GM12801 (cell line): Measurements from ENCODE around the gene SLC25A41.

ENCODE experiments used
- TF ChIP-seq, protein P1 (sequence below): IDR thresholded peaks from one replicate; pipeline ENCODE4 v1.5.1; 2011; ENCODE audit warnings: control low read depth; ENCODE audit not compliant: insufficient read length; ENCODE audit errors: extremely low read depth

SLC25A41 gene

DNA sequence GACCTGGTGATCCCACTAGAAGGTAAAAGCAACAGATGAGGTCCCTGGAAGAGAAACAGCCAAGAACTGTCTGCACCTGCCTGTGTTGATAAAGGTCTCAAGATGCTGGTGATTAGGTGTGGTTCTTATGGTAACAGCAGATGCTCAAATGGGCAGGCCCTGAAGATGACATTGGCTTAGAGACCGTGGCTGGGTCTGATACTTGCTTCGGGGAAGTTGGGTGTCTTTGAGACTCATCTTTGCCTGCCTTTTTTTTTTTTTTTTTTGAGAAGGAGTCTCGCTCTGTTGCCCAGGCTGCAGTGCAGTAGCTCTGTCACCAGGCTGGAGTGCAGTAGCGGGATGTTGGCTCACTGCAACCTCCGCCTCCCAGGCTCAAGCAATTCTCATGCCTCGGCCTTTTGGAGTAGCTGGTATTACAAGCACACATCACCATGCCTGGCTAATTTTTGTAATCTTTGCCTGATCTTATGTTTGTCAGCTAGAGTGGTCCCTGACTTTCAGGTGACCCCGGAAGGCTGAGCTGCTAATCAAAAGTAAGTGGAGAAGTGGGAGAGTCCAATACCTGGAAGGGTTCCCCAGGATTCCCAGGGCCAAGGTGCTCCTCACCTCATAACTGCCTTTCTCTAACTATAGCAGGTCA, 18.1 kb upstream of the SLC25A41 start:
- TF ChIP-seq, protein P1, sequence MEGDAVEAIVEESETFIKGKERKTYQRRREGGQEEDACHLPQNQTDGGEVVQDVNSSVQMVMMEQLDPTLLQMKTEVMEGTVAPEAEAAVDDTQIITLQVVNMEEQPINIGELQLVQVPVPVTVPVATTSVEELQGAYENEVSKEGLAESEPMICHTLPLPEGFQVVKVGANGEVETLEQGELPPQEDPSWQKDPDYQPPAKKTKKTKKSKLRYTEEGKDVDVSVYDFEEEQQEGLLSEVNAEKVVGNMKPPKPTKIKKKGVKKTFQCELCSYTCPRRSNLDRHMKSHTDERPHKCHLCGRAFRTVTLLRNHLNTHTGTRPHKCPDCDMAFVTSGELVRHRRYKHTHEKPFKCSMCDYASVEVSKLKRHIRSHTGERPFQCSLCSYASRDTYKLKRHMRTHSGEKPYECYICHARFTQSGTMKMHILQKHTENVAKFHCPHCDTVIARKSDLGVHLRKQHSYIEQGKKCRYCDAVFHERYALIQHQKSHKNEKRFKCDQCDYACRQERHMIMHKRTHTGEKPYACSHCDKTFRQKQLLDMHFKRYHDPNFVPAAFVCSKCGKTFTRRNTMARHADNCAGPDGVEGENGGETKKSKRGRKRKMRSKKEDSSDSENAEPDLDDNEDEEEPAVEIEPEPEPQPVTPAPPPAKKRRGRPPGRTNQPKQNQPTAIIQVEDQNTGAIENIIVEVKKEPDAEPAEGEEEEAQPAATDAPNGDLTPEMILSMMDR: no peak

DNA sequence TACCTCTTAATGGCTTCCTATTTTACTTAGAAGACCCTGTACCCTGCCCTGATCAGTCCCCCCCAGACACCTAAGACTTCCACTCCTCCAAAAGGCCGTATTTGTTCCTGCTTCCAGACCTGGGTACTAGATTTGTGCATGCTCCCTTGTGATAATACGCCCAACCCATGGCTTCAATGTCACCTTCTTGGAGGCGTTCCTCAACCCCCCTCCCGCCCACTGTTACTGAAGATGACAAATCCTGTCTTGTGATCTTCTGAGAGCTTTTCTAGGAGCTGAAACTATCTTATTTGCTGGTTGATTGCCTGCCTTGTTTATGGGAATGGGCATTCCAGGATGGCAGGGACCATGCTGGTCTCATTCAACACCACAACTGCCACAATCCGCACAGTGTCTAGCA, 16.6 kb upstream of the SLC25A41 start:
- TF ChIP-seq, protein P1: no peak

DNA sequence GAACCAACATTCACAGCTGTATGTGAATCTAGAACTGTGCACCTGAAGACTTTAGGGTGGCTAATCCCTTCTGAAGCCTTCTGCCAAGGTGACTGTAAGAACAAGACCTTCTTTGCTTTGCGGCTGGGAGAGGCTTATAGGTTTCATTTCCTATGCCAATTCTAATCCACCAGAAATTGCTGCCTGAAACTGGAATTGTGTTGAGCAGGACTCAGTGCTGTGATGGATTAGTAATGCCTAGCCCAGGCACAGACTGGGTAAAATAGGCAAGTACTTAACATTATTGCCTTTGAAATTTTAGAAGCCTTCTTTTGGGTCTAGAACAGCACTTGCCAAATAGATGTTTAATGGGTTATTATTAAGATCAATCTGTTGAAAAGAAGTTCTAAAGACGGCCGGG, 14.5 kb upstream of the SLC25A41 start:
- TF ChIP-seq, protein P1: no peak

DNA sequence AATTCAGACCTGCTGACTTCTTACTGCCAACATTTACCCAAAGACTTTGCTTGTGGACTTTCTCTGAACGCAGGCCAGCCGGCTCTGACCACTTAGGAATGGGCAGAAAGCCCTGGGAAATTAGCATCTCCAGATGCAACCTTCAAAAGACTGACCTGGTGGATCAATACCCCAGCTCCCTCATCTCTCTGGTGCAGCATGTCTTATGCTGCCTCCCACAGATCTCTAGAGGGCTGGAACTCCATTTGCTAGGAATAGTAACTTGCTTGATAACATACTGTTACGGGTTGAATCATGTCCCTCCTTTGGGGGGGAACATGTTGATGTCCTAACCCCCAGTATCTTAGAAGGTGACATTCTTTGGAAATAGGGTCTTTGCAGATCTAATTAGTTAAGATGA, 12.9 kb upstream of the SLC25A41 start:
- TF ChIP-seq, protein P1: no peak

DNA sequence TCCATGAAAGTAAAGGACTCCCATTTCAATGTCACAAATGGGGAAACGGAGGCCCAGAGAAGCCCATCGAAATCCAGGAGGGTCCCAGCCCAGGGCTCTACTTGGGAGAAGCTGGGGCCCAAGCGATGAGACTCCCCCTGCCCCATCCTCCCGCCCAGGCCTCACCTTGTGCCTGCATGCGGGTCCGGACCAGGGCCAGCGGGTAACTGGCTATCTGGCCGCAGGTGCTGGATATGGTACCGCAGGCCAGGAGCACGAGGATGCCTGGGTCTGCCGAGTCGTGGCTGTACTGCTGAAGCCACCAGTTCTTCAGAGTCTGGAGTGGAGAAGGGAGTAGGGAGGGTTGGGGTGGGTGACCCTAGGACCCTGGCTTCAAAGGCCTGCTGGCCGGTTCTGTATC, 10.4 kb upstream of the SLC25A41 start:
- TF ChIP-seq, protein P1: no peak

DNA sequence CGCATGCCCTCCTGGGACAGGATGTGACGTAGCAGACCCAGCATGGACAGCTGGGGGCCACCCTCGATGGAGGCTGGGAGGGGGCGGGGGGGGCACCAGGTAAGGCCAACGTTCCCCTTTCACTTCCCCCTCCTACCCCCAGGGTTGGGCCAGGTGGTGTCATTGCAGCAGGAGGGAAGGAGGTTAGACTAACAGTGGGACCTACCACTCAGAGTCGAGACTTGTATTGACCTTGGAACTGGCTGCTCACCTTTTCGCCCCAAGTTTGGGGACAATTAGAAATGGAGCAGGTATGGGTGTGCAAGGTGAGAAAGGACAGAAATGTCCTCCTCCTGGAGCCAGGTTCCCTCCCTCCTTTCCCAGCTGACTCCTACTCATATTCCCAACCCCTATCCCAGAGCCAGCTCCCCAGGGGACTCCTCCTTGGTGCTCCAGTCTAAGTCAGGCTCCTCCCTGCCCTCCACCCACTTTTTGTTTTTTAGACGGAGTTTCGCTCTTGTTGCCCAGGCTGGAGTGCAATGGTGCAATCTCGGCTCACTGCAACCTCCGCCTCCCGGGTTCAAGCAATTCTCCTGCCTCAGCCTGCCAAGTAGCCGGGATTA, 8.6 kb upstream of the SLC25A41 start:
- TF ChIP-seq, protein P1: no peak

DNA sequence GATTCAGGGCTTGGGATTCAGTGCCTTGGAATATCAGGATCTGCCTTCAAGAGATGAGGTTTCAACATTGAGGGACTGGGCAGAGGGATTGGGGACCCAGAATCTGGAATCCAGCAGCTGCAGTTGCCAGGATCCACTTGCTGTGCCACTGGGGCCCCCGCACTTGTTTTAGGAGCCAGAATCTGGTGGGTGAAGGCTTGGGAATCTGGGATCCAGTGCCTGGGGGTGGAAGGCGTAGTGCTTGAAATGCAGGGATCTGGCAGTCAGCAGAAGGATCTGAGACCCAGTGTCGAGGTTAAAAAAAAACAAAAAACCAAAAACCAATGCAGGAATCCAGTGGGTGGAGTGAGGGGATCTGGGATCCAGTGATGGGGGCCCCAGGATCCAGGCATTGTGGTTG, 7.3 kb upstream of the SLC25A41 start:
- TF ChIP-seq, protein P1: no peak
